ENCODE data around the gene SSBP4.

GRCh38 chr19:18393836-18394235 lies 25.4 kb upstream of the SSBP4 start:
- TF ChIP-seq CTCF (IDR thresholded peaks at IDR 0.05) (no peak), POLR2A (IDR thresholded peaks at IDR 0.05) (no peak)
